Bronchial epithelial cell (primary cell): ENCODE measurements around the gene AP1S2. TPM values are rescaled to one million over a fixed set of nuclear protein-coding genes. Genes with fewer than 3 reads are reported as not detected.

Experiments used
- DNase-seq: peaks from one replicate; pipeline ENCODE4 v3.0.0-alpha.2; 2010; ENCODE audit warnings: low read depth
- FAIRE-seq: peaks from 2 replicates; lab custom pipeline; 2011; peaks lifted over from hg19 to GRCh38; lab: Jason Lieb, UNC
- H3K27me3 ChIP-seq: 2 replicates; pipeline ENCODE4 v1.5.1; 2011; ENCODE audit warnings: low read length; ENCODE audit not compliant: control insufficient read depth, insufficient read depth
- H3K36me3 ChIP-seq: 2 replicates; pipeline ENCODE4 v1.5.1; 2011; ENCODE audit warnings: low read length; ENCODE audit not compliant: control insufficient read depth, insufficient read depth
- H3K4me3 ChIP-seq: 2 replicates; pipeline ENCODE4 v1.5.1; 2011; ENCODE audit warnings: mild to moderate bottlenecking, low read depth, low read length, control low read depth
- total RNA-seq: library from RNA; depleted of rRNA; stranded (reverse); fragments of >200 nt; gene quantifications from 2 replicates; pipeline ENCODE4 v1.2.1, GENCODE V29; 2014
- TF ChIP-seq, protein P1 (sequence below): IDR thresholded peaks from 2 replicates; pipeline ENCODE4 v1.5.1; 2011; ENCODE audit warnings: mild to moderate bottlenecking, moderate library complexity, low read length, control low read depth, inconsistent platforms; ENCODE audit not compliant: insufficient read depth, severe bottlenecking

AP1S2 gene
- total RNA-seq, 1 donor from 2014 or later, result 16.3 TPM

DNA sequence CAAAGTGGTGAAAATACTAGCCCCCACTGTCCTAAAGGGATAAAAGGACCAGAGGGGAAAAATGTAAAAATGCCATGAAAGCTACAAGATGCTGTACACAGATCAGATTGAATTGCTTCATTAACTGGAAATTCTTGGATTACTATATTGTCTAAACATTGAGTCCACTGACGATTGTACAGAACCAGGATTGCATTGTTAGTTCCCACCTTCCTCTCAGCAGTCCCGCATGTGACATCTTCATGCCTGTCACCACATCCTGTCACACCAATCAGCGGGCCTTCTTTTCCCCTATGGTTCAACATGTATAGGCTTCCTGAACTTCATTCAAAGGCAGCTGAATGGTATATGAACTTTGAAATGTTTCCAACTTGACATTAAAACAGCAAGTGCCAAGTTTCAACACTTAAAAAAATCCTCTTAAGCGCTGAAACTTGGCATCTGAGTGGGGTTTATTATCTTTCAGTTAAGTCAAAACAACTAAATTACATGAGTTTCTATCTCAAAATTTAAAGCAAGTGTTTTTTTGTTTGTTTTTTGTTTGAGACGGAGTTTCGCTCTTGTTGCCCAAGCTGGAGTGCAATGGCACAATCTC is 39.7 kb downstream of the AP1S2 start:
- Histone ChIP-seq H3K36me3 (peaks cover 5% of the 10 kb centered on the region), H3K27me3 (no peaks in the 10 kb centered on the region), H3K4me3 (no peak overlapping the region)
- TF ChIP-seq, protein P1, sequence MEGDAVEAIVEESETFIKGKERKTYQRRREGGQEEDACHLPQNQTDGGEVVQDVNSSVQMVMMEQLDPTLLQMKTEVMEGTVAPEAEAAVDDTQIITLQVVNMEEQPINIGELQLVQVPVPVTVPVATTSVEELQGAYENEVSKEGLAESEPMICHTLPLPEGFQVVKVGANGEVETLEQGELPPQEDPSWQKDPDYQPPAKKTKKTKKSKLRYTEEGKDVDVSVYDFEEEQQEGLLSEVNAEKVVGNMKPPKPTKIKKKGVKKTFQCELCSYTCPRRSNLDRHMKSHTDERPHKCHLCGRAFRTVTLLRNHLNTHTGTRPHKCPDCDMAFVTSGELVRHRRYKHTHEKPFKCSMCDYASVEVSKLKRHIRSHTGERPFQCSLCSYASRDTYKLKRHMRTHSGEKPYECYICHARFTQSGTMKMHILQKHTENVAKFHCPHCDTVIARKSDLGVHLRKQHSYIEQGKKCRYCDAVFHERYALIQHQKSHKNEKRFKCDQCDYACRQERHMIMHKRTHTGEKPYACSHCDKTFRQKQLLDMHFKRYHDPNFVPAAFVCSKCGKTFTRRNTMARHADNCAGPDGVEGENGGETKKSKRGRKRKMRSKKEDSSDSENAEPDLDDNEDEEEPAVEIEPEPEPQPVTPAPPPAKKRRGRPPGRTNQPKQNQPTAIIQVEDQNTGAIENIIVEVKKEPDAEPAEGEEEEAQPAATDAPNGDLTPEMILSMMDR, result no peak
- FAIRE-seq, result no peak
- DNase-seq, result no peak

DNA sequence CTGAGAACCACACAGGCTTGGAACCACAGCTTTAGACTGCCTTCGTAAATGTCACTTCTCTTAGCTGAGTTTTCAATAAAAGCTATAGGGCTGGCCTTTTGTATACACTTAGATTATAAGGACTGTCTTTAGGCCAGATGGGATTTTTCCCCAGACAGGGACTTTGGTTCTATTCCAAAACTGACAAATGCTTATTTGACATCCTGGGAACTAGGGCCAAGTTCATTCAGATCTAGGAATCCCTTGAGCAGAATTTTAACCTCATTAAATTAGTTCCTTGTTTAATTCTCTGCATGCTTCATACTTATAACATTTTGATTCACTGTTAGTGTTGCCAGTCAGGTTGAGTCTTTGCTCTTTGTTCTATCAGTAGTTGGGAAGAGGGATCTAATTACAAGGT is 41.2 kb downstream of the AP1S2 start:
- DNase-seq (no peak), FAIRE-seq (no peak)
- Histone ChIP-seq H3K27me3 (no peaks in the 10 kb centered on the region), H3K4me3 (no peak overlapping the region), H3K36me3 (peaks cover 5% of the 10 kb centered on the region)
- TF ChIP-seq, protein P1, result no peak

DNA sequence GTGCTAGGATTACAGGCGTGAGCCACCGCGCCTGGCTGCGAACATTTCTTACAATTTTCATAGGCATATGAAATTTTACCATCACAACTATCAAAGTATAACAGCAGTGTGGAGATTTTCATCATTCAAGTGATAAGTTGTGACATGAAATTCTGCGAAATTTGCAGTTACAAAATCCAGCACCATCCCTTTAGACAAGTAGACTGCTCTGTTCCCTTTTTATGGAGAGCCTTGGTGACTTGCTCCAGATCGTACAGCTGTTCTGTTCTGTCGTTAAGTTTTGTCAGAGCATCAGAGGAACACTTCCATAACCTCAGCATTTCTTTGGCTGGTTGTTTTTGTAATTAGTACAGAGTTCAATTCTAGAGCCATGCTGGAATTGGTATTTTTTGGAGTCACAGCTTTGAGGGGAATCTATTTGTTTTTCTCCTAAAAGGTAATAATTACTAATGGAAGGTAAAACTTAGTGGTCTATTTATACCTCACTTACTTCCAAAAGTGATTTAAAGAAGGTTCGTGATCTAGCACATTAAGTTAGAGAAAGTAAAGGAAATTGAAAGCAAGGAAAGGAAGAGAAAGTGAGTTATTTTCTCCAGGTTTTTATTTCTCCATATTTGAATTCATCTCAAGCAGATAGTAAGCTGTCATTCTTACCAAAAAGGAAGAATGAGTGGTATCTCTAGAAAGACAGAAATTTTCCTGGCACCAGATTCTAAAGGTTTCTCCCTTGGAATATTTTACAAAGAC is 42.2 kb downstream of the AP1S2 start:
- Histone ChIP-seq H3K4me3 (no peak overlapping the region), H3K27me3 (no peaks in the 10 kb centered on the region), H3K36me3 (peaks cover 5% of the 10 kb centered on the region)
- no peak for FAIRE-seq
- DNase-seq, result no peak
- TF ChIP-seq, protein P1, result no peak

DNA sequence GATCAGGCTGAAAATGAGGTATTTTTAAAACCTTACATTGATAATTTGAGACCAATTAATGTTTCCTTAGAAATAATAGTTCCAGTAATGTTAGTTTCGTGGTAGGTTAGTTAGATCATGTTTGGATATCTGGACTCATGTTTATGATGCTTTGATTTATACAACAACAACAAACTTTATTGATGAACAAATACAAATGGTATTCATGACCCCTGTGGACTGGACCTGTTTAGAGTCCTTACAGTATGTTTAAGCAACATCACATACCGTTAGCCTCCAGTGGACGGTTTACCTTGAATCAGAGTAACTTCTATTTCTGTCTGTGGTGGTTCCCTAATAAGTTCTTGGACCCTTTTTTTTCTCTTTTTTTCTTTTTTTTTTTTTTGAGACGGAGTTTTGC is 46.4 kb downstream of the AP1S2 start:
- FAIRE-seq, result no peak
- no peaks in the 10 kb centered on the region for H3K36me3 ChIP-seq

DNA sequence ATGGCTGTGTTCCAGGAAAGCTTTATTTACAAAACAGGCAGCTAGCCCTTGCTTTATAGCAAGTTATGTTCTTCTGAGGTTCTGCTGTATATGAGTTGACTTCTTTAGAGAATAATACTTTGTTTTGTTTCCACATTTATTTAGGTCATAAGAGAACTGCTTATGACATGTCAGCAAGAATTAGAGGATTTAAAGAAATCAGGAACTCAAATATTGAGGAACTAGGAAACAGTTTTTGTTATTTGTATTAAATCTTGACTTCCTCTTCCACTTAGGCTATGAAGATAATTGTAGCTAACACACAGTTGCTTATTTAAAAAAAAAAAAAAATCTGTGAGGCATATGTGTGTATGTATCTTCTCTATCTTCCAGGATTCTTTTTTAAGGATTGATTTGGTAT is 50.0 kb downstream of the AP1S2 start:
- Histone ChIP-seq H3K27me3 (no peaks in the 10 kb centered on the region), H3K36me3 (no peaks in the 10 kb centered on the region), H3K4me3 (no peak overlapping the region)
- FAIRE-seq (no peak), DNase-seq (no peak)
- TF ChIP-seq, protein P1, result no peak

More for the DNA sequence above, 46.4 kb downstream of the AP1S2 start:
- H3K27me3 ChIP-seq, result no peaks in the 10 kb centered on the region
- no peak overlapping the region for H3K4me3 ChIP-seq
- TF ChIP-seq, protein P1, result no peak
- no peak for DNase-seq
